K562 (cell line): ENCODE data around the gene SPHK2. TPM values are rescaled to one million over a fixed set of nuclear protein-coding genes. Genes with fewer than 3 reads are reported as not detected.

Source experiments
- ARID1B ChIP-seq: fragments of 450-650 bp; IDR thresholded peaks from 2 replicates; pipeline ENCODE4 v1.6.1; 2016; ENCODE audit warnings: antibody characterized with exemption, mild to moderate bottlenecking, inconsistent platforms
- BCOR ChIP-seq: fragments of 450-650 bp; IDR thresholded peaks from 2 replicates; pipeline ENCODE4 v1.6.1; 2016
- HNRNPH1 ChIP-seq: fragments of 200-400 bp; formaldehyde crosslinking; optimal IDR thresholded peaks from 2 replicates; pipeline ENCODE3; 2017; ENCODE audit warnings: low read depth, mild to moderate bottlenecking, low read length, moderate library complexity
- RB1 ChIP-seq: fragments of 450-650 bp; IDR thresholded peaks from 2 replicates; pipeline ENCODE4 v1.6.1; 2017; ENCODE audit warnings: low read depth, mild to moderate bottlenecking
- RFX5 ChIP-seq: IDR thresholded peaks from 2 replicates; pipeline ENCODE4 v1.6.1; 2011; ENCODE audit warnings: low read depth, mild to moderate bottlenecking, improper control_type of control experiment, low read length
- SMAD1 ChIP-seq: fragments of 150-350 bp; IDR thresholded peaks from 2 replicates; pipeline ENCODE4 v1.6.1; 2014; ENCODE audit warnings: low read length, low read depth; ENCODE audit not compliant: partially characterized antibody
- ZC3H4 ChIP-seq: sonication (generic); formaldehyde crosslinking; IDR thresholded peaks from 2 replicates; pipeline ENCODE4 v1.9.0; 2021; ENCODE audit warnings: missing genetic modification reagents, borderline replicate concordance
- ZNF197 ChIP-seq: fragments of 200-800 bp; sonication (Bioruptor generic); IDR thresholded peaks from 2 replicates; pipeline ENCODE4 v1.6.1; 2016; ENCODE audit warnings: low read depth, missing genetic modification characterization, missing compliant biosample characterization
- ZNF583 ChIP-seq: fragments of 250-450 bp; sonication (Bioruptor Pico); IDR thresholded peaks from 2 replicates; pipeline ENCODE4 v1.4.0; 2020
- ZNF586 ChIP-seq: fragments of 450-650 bp; formaldehyde crosslinking; conservative IDR thresholded peaks from 2 replicates; pipeline ENCODE4 v1.4.0; 2020; ENCODE audit warnings: mild to moderate bottlenecking, moderate library complexity
- polyA plus RNA-seq, 8 experiments: library from polyadenylated mRNA; depleted of rRNA in 4 of 8; stranded (reverse) in 5 of 8; unstranded in 3 of 8; fragments of >200 nt; fragmentation: Nextera tagmentation in 2 of 8; fragmentation: Illumina TruSeq in 1 of 8; extraction: Ambion mirVana in 2 of 8; extraction: Trizol in 1 of 8; gene quantifications; 2 replicates each; pipeline versions ENCODE4 v1.2.1 to v1.2.3, GENCODE V29; 2011 to 2014; ENCODE audit warnings: inconsistent platforms in 1 of 8, missing spikeins in 1 of 8
- total RNA-seq, 7 experiments: library from RNA; depleted of rRNA in 6 of 7; stranded (reverse); fragments of >200 nt in 6 of 7; fragmentation: Illumina TruSeq in 2 of 7; extraction: Trizol in 2 of 7; gene quantifications; 2 replicates each; pipeline versions ENCODE4 v1.2.1 to v1.2.3, GENCODE V29; 2011 to 2021; ENCODE audit warnings: low replicate concordance in 1 of 7
- TF ChIP-seq, protein P1 (sequence below): fragments of 450-650 bp; IDR thresholded peaks from 2 replicates; pipeline ENCODE4 v1.6.1; 2014; ENCODE audit warnings: low read depth, mild to moderate bottlenecking, moderate library complexity, borderline replicate concordance
- TF ChIP-seq, protein P2 (sequence below): fragments of 250-450 bp; sonication (Bioruptor Pico); IDR thresholded peaks from 2 replicates; pipeline ENCODE4 v1.8.0; 2022; ENCODE audit warnings: inconsistent platforms
- TF ChIP-seq, protein P3 (sequence below): sonication (generic); formaldehyde crosslinking; IDR thresholded peaks from 2 replicates; pipeline ENCODE4 v1.8.1; 2023; ENCODE audit warnings: mild to moderate bottlenecking, missing genetic modification reagents
- TF ChIP-seq, protein P4 (sequence below): fragments of 250-450 bp; sonication (Bioruptor Pico); IDR thresholded peaks from 2 replicates; pipeline ENCODE4 v1.8.0; 2021; ENCODE audit warnings: moderate library complexity, mild to moderate bottlenecking, inconsistent platforms
- TF ChIP-seq, protein P5 (sequence below): fragments of 250-450 bp; sonication (Bioruptor Pico); IDR thresholded peaks from 2 replicates; pipeline ENCODE4 v1.9.0; 2021; ENCODE audit warnings: mild to moderate bottlenecking
- TF ChIP-seq, protein P6 (sequence below): fragments of 450-650 bp; IDR thresholded peaks from 2 replicates; pipeline ENCODE4 v1.6.1; 2017; ENCODE audit warnings: antibody characterized with exemption

Gene SPHK2
- total and polyA plus RNA-seq, 9 of the 15 experiments (the other 6 are each of a cell fraction or from before 2014, with no cell fraction given): 0.10 to 15.2 (median 2.9) TPM

DNA sequence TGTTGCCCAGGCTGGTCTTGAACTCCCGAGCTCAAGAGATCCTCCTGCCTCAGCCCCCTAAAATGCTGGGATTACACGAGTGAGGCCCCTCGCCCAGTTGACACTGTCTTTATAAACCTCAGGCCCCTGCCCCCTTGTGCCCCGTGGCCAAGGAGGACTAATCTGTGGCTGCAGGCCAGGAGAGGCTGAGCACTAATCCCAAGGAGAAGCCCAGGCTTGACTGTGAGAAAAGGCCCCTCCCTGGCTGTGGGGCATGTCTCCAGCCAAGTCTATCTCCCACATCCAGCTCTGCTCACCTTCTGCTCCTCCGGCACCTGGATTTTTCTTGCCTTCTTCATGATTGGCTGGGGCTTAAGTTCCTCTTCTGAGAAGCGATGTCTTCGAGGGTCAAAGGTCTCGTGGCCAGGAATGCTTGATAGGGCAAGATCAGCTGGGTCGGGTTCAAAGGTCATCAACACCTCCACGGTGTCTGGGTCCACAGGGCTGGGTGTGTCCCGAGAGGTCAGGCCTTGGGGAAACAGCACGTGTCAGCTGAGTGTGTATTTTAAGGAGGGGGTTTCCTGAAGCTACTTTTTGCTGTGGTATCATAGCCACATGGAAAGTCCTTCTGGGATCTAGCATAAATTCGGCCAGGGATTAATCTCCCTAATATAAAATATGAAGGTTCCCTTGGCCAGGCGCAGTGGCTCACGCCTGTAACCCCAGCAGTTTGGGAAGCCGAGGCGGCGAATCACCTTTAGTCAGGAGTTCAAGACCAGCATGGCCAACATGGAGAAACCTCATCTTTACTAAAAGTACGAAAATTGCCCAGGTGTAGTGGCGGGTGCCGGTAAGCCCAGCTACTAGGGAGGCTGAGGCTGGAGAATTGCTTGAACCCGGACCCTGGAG lies 14.1 kb downstream of the SPHK2 start (continued):
- TF ChIP-seq, protein P1, sequence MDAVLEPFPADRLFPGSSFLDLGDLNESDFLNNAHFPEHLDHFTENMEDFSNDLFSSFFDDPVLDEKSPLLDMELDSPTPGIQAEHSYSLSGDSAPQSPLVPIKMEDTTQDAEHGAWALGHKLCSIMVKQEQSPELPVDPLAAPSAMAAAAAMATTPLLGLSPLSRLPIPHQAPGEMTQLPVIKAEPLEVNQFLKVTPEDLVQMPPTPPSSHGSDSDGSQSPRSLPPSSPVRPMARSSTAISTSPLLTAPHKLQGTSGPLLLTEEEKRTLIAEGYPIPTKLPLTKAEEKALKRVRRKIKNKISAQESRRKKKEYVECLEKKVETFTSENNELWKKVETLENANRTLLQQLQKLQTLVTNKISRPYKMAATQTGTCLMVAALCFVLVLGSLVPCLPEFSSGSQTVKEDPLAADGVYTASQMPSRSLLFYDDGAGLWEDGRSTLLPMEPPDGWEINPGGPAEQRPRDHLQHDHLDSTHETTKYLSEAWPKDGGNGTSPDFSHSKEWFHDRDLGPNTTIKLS: 0 out of 2 replicates have a peak, but pooled peaks have one; percentile 14
- TF ChIP-seq, protein P2, sequence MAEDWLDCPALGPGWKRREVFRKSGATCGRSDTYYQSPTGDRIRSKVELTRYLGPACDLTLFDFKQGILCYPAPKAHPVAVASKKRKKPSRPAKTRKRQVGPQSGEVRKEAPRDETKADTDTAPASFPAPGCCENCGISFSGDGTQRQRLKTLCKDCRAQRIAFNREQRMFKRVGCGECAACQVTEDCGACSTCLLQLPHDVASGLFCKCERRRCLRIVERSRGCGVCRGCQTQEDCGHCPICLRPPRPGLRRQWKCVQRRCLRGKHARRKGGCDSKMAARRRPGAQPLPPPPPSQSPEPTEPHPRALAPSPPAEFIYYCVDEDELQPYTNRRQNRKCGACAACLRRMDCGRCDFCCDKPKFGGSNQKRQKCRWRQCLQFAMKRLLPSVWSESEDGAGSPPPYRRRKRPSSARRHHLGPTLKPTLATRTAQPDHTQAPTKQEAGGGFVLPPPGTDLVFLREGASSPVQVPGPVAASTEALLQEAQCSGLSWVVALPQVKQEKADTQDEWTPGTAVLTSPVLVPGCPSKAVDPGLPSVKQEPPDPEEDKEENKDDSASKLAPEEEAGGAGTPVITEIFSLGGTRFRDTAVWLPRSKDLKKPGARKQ (CRISPR knock-in tag): no peak
- TF ChIP-seq ZC3H4 (CRISPR knock-in tag) (peak; percentile 70; the same call in 1 of the 2 replicates), SMAD1 (no peak), BCOR (peak; percentile 7; the same call in 1 of the 2 replicates), RFX5 (no peak), ARID1B (0 out of 2 replicates have a peak, but pooled peaks have one; percentile 59), RB1 (no peak; the same call in 1 of the 2 replicates), ZNF197 (CRISPR knock-in tag) (no peak), HNRNPH1 (no peak), ZNF586 (no peak), ZNF583 (CRISPR knock-in tag) (peak; percentile 27; the same call in 1 of the 2 replicates)
- TF ChIP-seq, protein P3, sequence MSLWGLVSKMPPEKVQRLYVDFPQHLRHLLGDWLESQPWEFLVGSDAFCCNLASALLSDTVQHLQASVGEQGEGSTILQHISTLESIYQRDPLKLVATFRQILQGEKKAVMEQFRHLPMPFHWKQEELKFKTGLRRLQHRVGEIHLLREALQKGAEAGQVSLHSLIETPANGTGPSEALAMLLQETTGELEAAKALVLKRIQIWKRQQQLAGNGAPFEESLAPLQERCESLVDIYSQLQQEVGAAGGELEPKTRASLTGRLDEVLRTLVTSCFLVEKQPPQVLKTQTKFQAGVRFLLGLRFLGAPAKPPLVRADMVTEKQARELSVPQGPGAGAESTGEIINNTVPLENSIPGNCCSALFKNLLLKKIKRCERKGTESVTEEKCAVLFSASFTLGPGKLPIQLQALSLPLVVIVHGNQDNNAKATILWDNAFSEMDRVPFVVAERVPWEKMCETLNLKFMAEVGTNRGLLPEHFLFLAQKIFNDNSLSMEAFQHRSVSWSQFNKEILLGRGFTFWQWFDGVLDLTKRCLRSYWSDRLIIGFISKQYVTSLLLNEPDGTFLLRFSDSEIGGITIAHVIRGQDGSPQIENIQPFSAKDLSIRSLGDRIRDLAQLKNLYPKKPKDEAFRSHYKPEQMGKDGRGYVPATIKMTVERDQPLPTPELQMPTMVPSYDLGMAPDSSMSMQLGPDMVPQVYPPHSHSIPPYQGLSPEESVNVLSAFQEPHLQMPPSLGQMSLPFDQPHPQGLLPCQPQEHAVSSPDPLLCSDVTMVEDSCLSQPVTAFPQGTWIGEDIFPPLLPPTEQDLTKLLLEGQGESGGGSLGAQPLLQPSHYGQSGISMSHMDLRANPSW: no peak
- TF ChIP-seq, protein P4, sequence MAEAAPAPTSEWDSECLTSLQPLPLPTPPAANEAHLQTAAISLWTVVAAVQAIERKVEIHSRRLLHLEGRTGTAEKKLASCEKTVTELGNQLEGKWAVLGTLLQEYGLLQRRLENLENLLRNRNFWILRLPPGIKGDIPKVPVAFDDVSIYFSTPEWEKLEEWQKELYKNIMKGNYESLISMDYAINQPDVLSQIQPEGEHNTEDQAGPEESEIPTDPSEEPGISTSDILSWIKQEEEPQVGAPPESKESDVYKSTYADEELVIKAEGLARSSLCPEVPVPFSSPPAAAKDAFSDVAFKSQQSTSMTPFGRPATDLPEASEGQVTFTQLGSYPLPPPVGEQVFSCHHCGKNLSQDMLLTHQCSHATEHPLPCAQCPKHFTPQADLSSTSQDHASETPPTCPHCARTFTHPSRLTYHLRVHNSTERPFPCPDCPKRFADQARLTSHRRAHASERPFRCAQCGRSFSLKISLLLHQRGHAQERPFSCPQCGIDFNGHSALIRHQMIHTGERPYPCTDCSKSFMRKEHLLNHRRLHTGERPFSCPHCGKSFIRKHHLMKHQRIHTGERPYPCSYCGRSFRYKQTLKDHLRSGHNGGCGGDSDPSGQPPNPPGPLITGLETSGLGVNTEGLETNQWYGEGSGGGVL (CRISPR knock-in tag): no peak
- TF ChIP-seq, protein P5, sequence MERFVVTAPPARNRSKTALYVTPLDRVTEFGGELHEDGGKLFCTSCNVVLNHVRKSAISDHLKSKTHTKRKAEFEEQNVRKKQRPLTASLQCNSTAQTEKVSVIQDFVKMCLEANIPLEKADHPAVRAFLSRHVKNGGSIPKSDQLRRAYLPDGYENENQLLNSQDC (CRISPR knock-in tag): no peak
- TF ChIP-seq, protein P6, sequence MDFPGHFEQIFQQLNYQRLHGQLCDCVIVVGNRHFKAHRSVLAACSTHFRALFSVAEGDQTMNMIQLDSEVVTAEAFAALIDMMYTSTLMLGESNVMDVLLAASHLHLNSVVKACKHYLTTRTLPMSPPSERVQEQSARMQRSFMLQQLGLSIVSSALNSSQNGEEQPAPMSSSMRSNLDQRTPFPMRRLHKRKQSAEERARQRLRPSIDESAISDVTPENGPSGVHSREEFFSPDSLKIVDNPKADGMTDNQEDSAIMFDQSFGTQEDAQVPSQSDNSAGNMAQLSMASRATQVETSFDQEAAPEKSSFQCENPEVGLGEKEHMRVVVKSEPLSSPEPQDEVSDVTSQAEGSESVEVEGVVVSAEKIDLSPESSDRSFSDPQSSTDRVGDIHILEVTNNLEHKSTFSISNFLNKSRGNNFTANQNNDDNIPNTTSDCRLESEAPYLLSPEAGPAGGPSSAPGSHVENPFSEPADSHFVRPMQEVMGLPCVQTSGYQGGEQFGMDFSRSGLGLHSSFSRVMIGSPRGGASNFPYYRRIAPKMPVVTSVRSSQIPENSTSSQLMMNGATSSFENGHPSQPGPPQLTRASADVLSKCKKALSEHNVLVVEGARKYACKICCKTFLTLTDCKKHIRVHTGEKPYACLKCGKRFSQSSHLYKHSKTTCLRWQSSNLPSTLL: no peak
